ENCODE data around the gene TMEM40.

TMEM40 gene

DNA sequence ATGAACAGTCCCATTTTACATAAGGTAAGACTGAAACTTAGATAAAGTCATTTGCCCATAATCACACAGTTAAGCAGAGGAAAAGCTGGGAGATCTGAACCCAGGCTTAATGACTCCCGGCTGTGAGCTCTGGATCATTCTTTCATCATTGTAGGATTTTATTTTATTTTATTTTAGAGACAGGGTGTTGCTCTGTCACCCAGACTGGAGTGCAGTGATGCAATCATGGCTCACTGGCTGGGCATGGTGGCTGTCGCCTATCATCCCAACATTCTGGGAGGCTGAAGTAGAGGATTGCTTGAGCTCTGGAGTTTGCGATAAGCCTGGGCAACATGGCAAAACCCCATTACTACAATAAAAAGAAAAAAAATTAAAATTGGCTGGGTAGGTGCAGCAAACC is 63.9 kb downstream of the TMEM40 start:
- DNase-seq (ENCODE audit: low read depth in 1 of 2, low spot score in 1 of 2), result no peak
- TF ChIP-seq JUND (IDR thresholded peaks at IDR 0.05; ENCODE audit: low read depth), result no peak
- in situ Hi-C loops (cut with HindIII; ENCODE audit: low pct_unique_long_range_greater_than_20kb, low sequenced_read_pairs), result no loop called here

DNA sequence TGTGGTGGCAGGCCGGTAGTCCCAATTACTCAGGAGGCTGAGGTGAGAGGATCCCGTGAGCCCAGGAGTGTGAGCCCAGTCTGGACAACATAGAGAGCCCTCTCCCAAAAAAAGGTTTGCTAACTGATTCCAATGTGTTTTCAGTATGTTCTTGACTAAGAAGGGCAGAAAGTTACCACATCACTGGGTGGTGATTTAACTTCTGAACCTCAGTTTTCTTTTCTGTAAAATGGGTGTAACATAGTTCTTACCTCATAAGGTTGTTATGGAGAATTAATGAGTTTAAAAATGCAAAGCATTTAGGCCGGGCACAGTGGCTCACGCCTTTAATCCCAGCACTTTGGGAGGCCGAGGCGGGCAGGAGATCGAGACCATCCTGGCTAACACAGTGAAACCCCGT is 66.6 kb downstream of the TMEM40 start:
- no peak for TF ChIP-seq JUND (IDR thresholded peaks at IDR 0.05; ENCODE audit: low read depth)
- no peak for DNase-seq (ENCODE audit: low read depth in 1 of 2, low spot score in 1 of 2)
- in situ Hi-C loops (cut with HindIII; ENCODE audit: low pct_unique_long_range_greater_than_20kb, low sequenced_read_pairs), result no loop called here

DNA sequence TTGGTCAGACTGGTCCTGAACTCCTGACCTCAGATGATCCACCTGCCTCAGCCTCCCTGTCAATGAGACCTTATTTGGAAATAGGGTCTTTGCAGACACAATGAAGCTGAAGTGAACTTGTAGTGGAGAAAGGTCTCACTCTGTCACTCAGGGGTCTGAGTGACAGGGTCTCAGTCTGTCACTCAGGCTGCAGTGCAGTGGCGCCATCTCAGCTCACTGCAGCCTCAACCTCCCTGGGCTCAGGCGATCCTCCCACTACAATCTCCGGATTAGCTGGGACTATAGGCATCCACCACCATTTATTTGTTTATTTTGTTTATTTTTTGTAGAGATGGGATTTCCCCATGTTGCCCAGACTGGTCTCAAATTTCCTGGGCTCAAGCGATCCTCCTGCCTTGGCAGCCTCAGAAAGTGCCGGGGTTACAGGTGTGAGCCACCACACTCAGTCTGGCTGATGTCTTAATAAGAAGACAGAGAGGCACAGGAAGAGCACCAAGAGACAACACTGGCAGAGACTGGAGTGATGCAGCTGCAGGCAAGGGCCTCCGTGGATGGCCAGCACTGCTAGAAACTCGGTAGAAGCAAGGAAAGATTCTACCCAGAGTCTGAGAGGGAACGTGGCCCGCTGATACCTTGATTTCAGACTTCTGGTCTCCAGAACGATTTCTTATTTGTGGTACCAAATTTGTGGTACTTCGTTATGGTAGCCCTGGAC is 68.9 kb downstream of the TMEM40 start:
- in situ Hi-C loops (cut with HindIII; ENCODE audit: low pct_unique_long_range_greater_than_20kb, low sequenced_read_pairs), result no loop called here

DNA sequence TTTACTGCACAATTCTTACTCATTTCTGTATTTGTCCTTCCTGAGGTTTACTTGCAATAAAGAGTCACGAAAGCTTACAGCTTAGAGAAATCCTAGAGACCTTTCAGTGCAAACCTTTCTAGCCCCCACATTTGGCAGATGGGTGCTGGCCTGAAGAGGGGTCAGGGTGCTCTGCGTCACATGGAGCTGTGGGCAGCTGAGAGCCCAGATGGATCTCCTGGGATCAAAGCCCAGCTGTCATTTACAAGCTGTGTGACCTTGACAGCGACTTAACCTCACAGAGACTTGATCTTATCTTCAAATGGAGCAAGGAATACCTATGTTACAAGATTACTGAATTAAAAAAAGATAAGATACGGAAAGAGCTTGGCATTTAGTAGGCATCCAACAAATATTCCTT is 71.1 kb downstream of the TMEM40 start:
- in situ Hi-C loops (cut with HindIII; ENCODE audit: low pct_unique_long_range_greater_than_20kb, low sequenced_read_pairs), result no loop called here
- TF ChIP-seq JUND (IDR thresholded peaks at IDR 0.05; ENCODE audit: low read depth), result no peak
- no peak for DNase-seq (ENCODE audit: low read depth in 1 of 2, low spot score in 1 of 2)

More for the DNA sequence above, 68.9 kb downstream of the TMEM40 start:
- TF ChIP-seq JUND (IDR thresholded peaks at IDR 0.05; ENCODE audit: low read depth), result no peak
- no peak for DNase-seq (ENCODE audit: low read depth in 1 of 2, low spot score in 1 of 2)

DNA sequence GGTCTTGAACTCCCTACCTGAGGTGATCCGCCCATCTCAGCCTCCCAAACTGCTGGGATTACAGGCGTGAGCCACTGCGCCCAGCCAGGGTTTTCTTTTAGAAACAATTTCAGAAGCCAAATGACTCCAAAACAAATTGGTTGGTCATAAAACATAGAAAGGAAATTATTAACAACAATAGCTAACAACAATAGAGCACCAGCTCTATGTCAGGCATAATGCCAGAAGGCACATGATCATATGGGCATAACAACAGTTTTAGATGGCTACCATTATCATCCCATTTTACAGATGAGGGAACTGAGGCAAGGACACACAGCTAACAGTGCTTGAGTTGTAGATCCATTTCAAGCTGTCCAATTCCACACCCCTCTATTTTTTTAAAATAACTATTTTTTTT is 73.0 kb downstream of the TMEM40 start:
- DNase-seq (ENCODE audit: low read depth in 1 of 2, low spot score in 1 of 2), result no peak
- in situ Hi-C loops (cut with HindIII; ENCODE audit: low pct_unique_long_range_greater_than_20kb, low sequenced_read_pairs), result no loop called here
- no peak for TF ChIP-seq JUND (IDR thresholded peaks at IDR 0.05; ENCODE audit: low read depth)
